ENCODE results near the gene SERPINA4.

Gene SERPINA4

GRCh38 chr14:94535506-94535905 is 25.7 kb upstream of the SERPINA4 start:
- DNase-seq (ENCODE audit: extremely low read depth, low read depth), result no peak
- H3K4me3 ChIP-seq (replicated peaks; ENCODE audit: low read depth, low read length), result no peak overlapping the region
- TF ChIP-seq CTCF (IDR thresholded peaks at IDR 0.05; ENCODE audit: low read depth, low read length, missing control alignments), result no peak

- no peak for DNase-seq (ENCODE audit: extremely low read depth, low read depth)
- TF ChIP-seq CTCF (IDR thresholded peaks at IDR 0.05; ENCODE audit: low read depth, low read length, missing control alignments), result no peak
- no peak overlapping the region for H3K4me3 ChIP-seq (replicated peaks; ENCODE audit: low read depth, low read length)
Observed at GRCh38 chr14:94536836-94537235, 24.4 kb upstream of the SERPINA4 start.

GRCh38 chr14:94538070-94538740 is 23.0 kb upstream of the SERPINA4 start:
- H3K4me3 ChIP-seq (replicated peaks; ENCODE audit: low read depth, low read length), result no peak overlapping the region
- no peak for DNase-seq (ENCODE audit: extremely low read depth, low read depth)
- no peak for TF ChIP-seq CTCF (IDR thresholded peaks at IDR 0.05; ENCODE audit: low read depth, low read length, missing control alignments)

GRCh38 chr14:94539181-94539580 is 22.1 kb upstream of the SERPINA4 start:
- no peak for TF ChIP-seq CTCF (IDR thresholded peaks at IDR 0.05; ENCODE audit: low read depth, low read length, missing control alignments)
- DNase-seq (ENCODE audit: extremely low read depth, low read depth), result no peak
- no peak overlapping the region for H3K4me3 ChIP-seq (replicated peaks; ENCODE audit: low read depth, low read length)

GRCh38 chr14:94540031-94540794 is 21.0 kb upstream of the SERPINA4 start:
- TF ChIP-seq CTCF (IDR thresholded peaks at IDR 0.05; ENCODE audit: low read depth, low read length, missing control alignments), result no peak
- peak; percentile 1 for DNase-seq (ENCODE audit: extremely low read depth, low read depth)
- no peak overlapping the region for H3K4me3 ChIP-seq (replicated peaks; ENCODE audit: low read depth, low read length)

- no peak overlapping the region for H3K4me3 ChIP-seq (replicated peaks; ENCODE audit: low read depth, low read length)
- DNase-seq (ENCODE audit: extremely low read depth, low read depth), result no peak
- no peak for TF ChIP-seq CTCF (IDR thresholded peaks at IDR 0.05; ENCODE audit: low read depth, low read length, missing control alignments)
Observed at GRCh38 chr14:94541234-94541975, 19.8 kb upstream of the SERPINA4 start.

Measured in HFF-Myc (cell line).